GM18519 (cell line): Measurements from ENCODE around the gene HMGN3.
"Not testable (repeated sequence)": the region's sequence is repeated elsewhere in the genome, so short reads cannot be mapped to it uniquely, and the experiment has no call there.

Experiments used
- ATAC-seq: cut with Tn5 transposase; IDR thresholded peaks from one replicate; pipeline ENCODE4 v1.9.1; 2021; ENCODE audit warnings: mild to moderate bottlenecking, moderate library complexity; ENCODE audit not compliant: unreplicated experiment, low FRiP score

HMGN3 gene

GRCh38 chr6:79234150-79235022 is at the start of gene HMGN3:
HMGN3 (minus strand) TSS chr6:79234682.
- peak; percentile 93 for ATAC-seq

- ATAC-seq: no peak
These were observed 46.3 kb upstream of the HMGN3 start for GRCh38 chr6:79280756-79281155.

GRCh38 chr6:79277109-79277508 is 42.6 kb upstream of the HMGN3 start:
- ATAC-seq: no peak

GRCh38 chr6:79269877-79270276 is 35.4 kb upstream of the HMGN3 start:
- ATAC-seq: no peak

GRCh38 chr6:79267128-79267527 is 32.6 kb upstream of the HMGN3 start:
- ATAC-seq: no peak

GRCh38 chr6:79266051-79266450 is 31.6 kb upstream of the HMGN3 start:
- ATAC-seq: no peak

- no peak for ATAC-seq
These were observed 28.9 kb upstream of the HMGN3 start for GRCh38 chr6:79263359-79263758.

- ATAC-seq: no peak
These were observed 27.2 kb upstream of the HMGN3 start for GRCh38 chr6:79261666-79262065.

GRCh38 chr6:79260772-79261171 is 26.3 kb upstream of the HMGN3 start:
- no peak for ATAC-seq

- no peak for ATAC-seq
These were observed 23.1 kb upstream of the HMGN3 start for GRCh38 chr6:79257381-79258205.

- not testable (repeated sequence) for ATAC-seq
These were observed 22.3 kb upstream of the HMGN3 start for GRCh38 chr6:79256770-79257169.

- not testable (repeated sequence) for ATAC-seq
These were observed 20.6 kb upstream of the HMGN3 start for GRCh38 chr6:79255086-79255485.

GRCh38 chr6:79250559-79250958 is 16.1 kb upstream of the HMGN3 start:
- no peak for ATAC-seq

GRCh38 chr6:79250107-79250514 is 15.6 kb upstream of the HMGN3 start:
- peak; percentile 66 for ATAC-seq

- no peak for ATAC-seq
These were observed 14.7 kb upstream of the HMGN3 start for GRCh38 chr6:79249136-79249535.

GRCh38 chr6:79246891-79247290 is 12.4 kb upstream of the HMGN3 start:
- ATAC-seq: peak; percentile 89

GRCh38 chr6:79241228-79241627 is 6.7 kb upstream of the HMGN3 start:
- no peak for ATAC-seq

- no peak for ATAC-seq
These were observed 6.0 kb upstream of the HMGN3 start for GRCh38 chr6:79240509-79240908.

- ATAC-seq: no peak
These were observed 5.2 kb upstream of the HMGN3 start for GRCh38 chr6:79239536-79240168.

GRCh38 chr6:79238919-79239318 is 4.4 kb upstream of the HMGN3 start:
- no peak for ATAC-seq

GRCh38 chr6:79236711-79237110 is 2.2 kb upstream of the HMGN3 start:
- no peak for ATAC-seq
